NCI-H128 (cell line): ENCODE data around the gene ASB3.
"Not testable (repeated sequence)": the region's sequence is repeated elsewhere in the genome, so short reads cannot be mapped to it uniquely, and the experiment has no call there.

Experiments used
- DNase-seq: peaks from one replicate; lab custom pipeline; 2025; ENCODE audit not compliant: unreplicated experiment; lab: John Stamatoyannopoulos, UW

The ASB3 gene

GRCh38 chr2:53660886-53661285, 125.9 kb downstream of the ASB3 start:
- no peak for DNase-seq

GRCh38 chr2:53658474-53658873, 128.3 kb downstream of the ASB3 start:
- DNase-seq, result not testable (repeated sequence)

- no peak for DNase-seq
These were observed 131.5 kb downstream of the ASB3 start for GRCh38 chr2:53655256-53655655.

- DNase-seq, result no peak
These were observed 132.4 kb downstream of the ASB3 start for GRCh38 chr2:53654396-53654795.

- no peak for DNase-seq
These were observed 134.6 kb downstream of the ASB3 start for GRCh38 chr2:53652131-53652530.

GRCh38 chr2:53646788-53647187, 140.0 kb downstream of the ASB3 start:
- DNase-seq, result no peak

GRCh38 chr2:53641290-53641689, 145.5 kb downstream of the ASB3 start:
- no peak for DNase-seq

GRCh38 chr2:53640466-53640865, 146.3 kb downstream of the ASB3 start:
- DNase-seq, result no peak

- no peak for DNase-seq
These were observed 150.2 kb downstream of the ASB3 start for GRCh38 chr2:53636596-53636995.

- DNase-seq, result no peak
These were observed 150.6 kb downstream of the ASB3 start for GRCh38 chr2:53636109-53636508.

GRCh38 chr2:53635694-53636093, 151.1 kb downstream of the ASB3 start:
- no peak for DNase-seq

GRCh38 chr2:53633441-53633840, 153.3 kb downstream of the ASB3 start:
- no peak for DNase-seq

GRCh38 chr2:53632714-53633113, 154.0 kb downstream of the ASB3 start:
- no peak for DNase-seq

GRCh38 chr2:53632126-53632460, 154.7 kb downstream of the ASB3 start:
- DNase-seq, result no peak

GRCh38 chr2:53631313-53632125, 155.2 kb downstream of the ASB3 start:
- no peak for DNase-seq

GRCh38 chr2:53630026-53630606, 156.6 kb downstream of the ASB3 start:
- DNase-seq, result no peak

GRCh38 chr2:53629501-53629900, 157.3 kb downstream of the ASB3 start:
- DNase-seq, result no peak

- DNase-seq, result no peak
These were observed 157.8 kb downstream of the ASB3 start for GRCh38 chr2:53629001-53629400.

- no peak for DNase-seq
These were observed 164.6 kb downstream of the ASB3 start for GRCh38 chr2:53622141-53622540.

- no peak for DNase-seq
These were observed 165.8 kb downstream of the ASB3 start for GRCh38 chr2:53620981-53621380.
